HEK293 (cell line): ENCODE data around the gene TJP3.
A peak's percentile ranks its signal among the peaks of the same experiment; 100 is the strongest.

Source experiments
- CTCF ChIA-PET: fragments of 350-600 bp; formaldehyde crosslinking; extraction: SDS; loops from one replicate; lab custom pipeline; 2021; ENCODE audit warnings: antibody characterized with exemption; lab: Yijun Ruan, JAX
- POLR2A ChIA-PET: fragments of 300-600 bp; formaldehyde crosslinking; extraction: SDS; loops from one replicate; lab custom pipeline; 2020; ENCODE audit warnings: antibody characterized with exemption, inconsistent platforms; lab: Yijun Ruan, JAX
- H3K27ac ChIP-seq: fragments of 200-500 bp; sonication (Bioruptor generic); 2 replicates; pipeline ENCODE4 v1.5.1; 2014; ENCODE audit warnings: low read depth, low read length, control low read depth, inconsistent platforms; ENCODE audit errors: extremely low read depth
- H3K36me3 ChIP-seq, 2 experiments: fragments of 200-500 bp in 1 of 2; sonication (Bioruptor generic) in 1 of 2; 1 replicate in 1 of 2; 2 replicates in 1 of 2; pipeline ENCODE4 v1.5.1; 2014 to 2017; ENCODE audit warnings: inconsistent platforms in 2 of 2, low read length in 2 of 2; ENCODE audit not compliant: control insufficient read depth in 2 of 2, insufficient read depth in 1 of 2
- H3K4me1 ChIP-seq: fragments of 200-500 bp; sonication (Bioruptor generic); 2 replicates; pipeline ENCODE4 v1.5.1; 2014; ENCODE audit warnings: mild to moderate bottlenecking, low read length, inconsistent platforms; ENCODE audit not compliant: control insufficient read depth, insufficient read depth
- H3K4me3 ChIP-seq: 2 replicates; pipeline ENCODE4 v1.5.1; 2011; ENCODE audit warnings: low read depth, mild to moderate bottlenecking, control low read depth, low read length, moderate library complexity
- H3K9me3 ChIP-seq: fragments of 200-500 bp; sonication (Bioruptor generic); 2 replicates; pipeline ENCODE4 v1.5.1; 2014; ENCODE audit warnings: low read depth, low read length, inconsistent platforms; ENCODE audit not compliant: control insufficient read depth, insufficient read depth
- KLF1 ChIP-seq: fragments of 450-650 bp; formaldehyde crosslinking; IDR thresholded peaks from 2 replicates; pipeline ENCODE4 v1.5.1; 2016; ENCODE audit warnings: missing biosample characterization, missing genetic modification characterization
- MYNN ChIP-seq: fragments of 450-650 bp; formaldehyde crosslinking; IDR thresholded peaks from 2 replicates; pipeline ENCODE4 v1.5.1; 2016; ENCODE audit warnings: missing biosample characterization, missing genetic modification characterization, borderline replicate concordance
- SP3 ChIP-seq: fragments of 450-650 bp; formaldehyde crosslinking; IDR thresholded peaks from 2 replicates; pipeline ENCODE4 v1.5.1; 2016; ENCODE audit warnings: missing biosample characterization, missing genetic modification characterization
- ZBTB21 ChIP-seq: fragments of 450-650 bp; formaldehyde crosslinking; IDR thresholded peaks from 2 replicates; pipeline ENCODE4 v1.5.1; 2017; ENCODE audit warnings: missing biosample characterization, missing genetic modification characterization
- ZFP3 ChIP-seq: fragments of 450-650 bp; formaldehyde crosslinking; IDR thresholded peaks from 2 replicates; pipeline ENCODE4 v1.5.1; 2016; ENCODE audit warnings: low read depth, missing biosample characterization, missing genetic modification characterization
- ZFP69B ChIP-seq: fragments of 450-650 bp; formaldehyde crosslinking; IDR thresholded peaks from 2 replicates; pipeline ENCODE4 v1.5.1; 2016; ENCODE audit warnings: missing biosample characterization, missing genetic modification characterization
- ZNF121 ChIP-seq: fragments of 450-650 bp; formaldehyde crosslinking; IDR thresholded peaks from 2 replicates; pipeline ENCODE4 v1.5.1; 2016; ENCODE audit warnings: missing biosample characterization, missing genetic modification characterization
- ZNF2 ChIP-seq: fragments of 450-650 bp; formaldehyde crosslinking; IDR thresholded peaks from 2 replicates; pipeline ENCODE4 v1.5.1; 2016; ENCODE audit warnings: missing biosample characterization, missing genetic modification characterization
- ZNF211 ChIP-seq: fragments of 450-650 bp; formaldehyde crosslinking; IDR thresholded peaks from 2 replicates; pipeline ENCODE4 v1.5.1; 2016; ENCODE audit warnings: low read depth, missing biosample characterization, missing genetic modification characterization
- ZNF324 ChIP-seq: fragments of 450-650 bp; formaldehyde crosslinking; IDR thresholded peaks from 2 replicates; pipeline ENCODE4 v1.5.1; 2016; ENCODE audit warnings: missing biosample characterization, missing genetic modification characterization
- ZNF366 ChIP-seq: fragments of 450-650 bp; formaldehyde crosslinking; conservative IDR thresholded peaks from 2 replicates; pipeline ENCODE4 v1.5.1; 2016; ENCODE audit warnings: missing biosample characterization, missing genetic modification characterization
- ZNF473 ChIP-seq: fragments of 450-650 bp; formaldehyde crosslinking; IDR thresholded peaks from 2 replicates; pipeline ENCODE4 v1.5.1; 2017; ENCODE audit warnings: missing biosample characterization, missing genetic modification characterization
- ZNF529 ChIP-seq: fragments of 450-650 bp; formaldehyde crosslinking; IDR thresholded peaks from 2 replicates; pipeline ENCODE4 v1.5.1; 2017; ENCODE audit warnings: missing genetic modification characterization, missing biosample characterization; ENCODE audit not compliant: insufficient replicate concordance
- ZNF530 ChIP-seq: fragments of 450-650 bp; formaldehyde crosslinking; IDR thresholded peaks from 2 replicates; pipeline ENCODE4 v1.5.1; 2016; ENCODE audit warnings: low read depth, missing biosample characterization, missing genetic modification characterization
- ZNF585B ChIP-seq: fragments of 450-650 bp; formaldehyde crosslinking; IDR thresholded peaks from 2 replicates; pipeline ENCODE4 v1.5.1; 2016; ENCODE audit warnings: missing biosample characterization, missing genetic modification characterization
- ZNF626 ChIP-seq: fragments of 450-650 bp; sonication (Bioruptor Pico); formaldehyde crosslinking; IDR thresholded peaks from 2 replicates; pipeline ENCODE4 v1.5.1; 2018; ENCODE audit warnings: missing biosample characterization, missing genetic modification characterization, inconsistent platforms
- ZNF629 ChIP-seq: fragments of 450-650 bp; formaldehyde crosslinking; IDR thresholded peaks from 2 replicates; pipeline ENCODE4 v1.5.1; 2017; ENCODE audit warnings: missing biosample characterization, missing genetic modification characterization
- ZNF768 ChIP-seq: fragments of 450-650 bp; formaldehyde crosslinking; IDR thresholded peaks from 2 replicates; pipeline ENCODE4 v1.5.1; 2018; ENCODE audit warnings: missing biosample characterization, mild to moderate bottlenecking, missing genetic modification characterization
- ZXDB ChIP-seq: fragments of 450-650 bp; formaldehyde crosslinking; IDR thresholded peaks from 2 replicates; pipeline ENCODE4 v1.5.1; 2016; ENCODE audit warnings: missing biosample characterization, missing genetic modification characterization
- TF ChIP-seq, protein P1 (sequence below): fragments of 450-650 bp; formaldehyde crosslinking; IDR thresholded peaks from 2 replicates; pipeline ENCODE4 v1.5.1; 2016; ENCODE audit warnings: missing biosample characterization, missing genetic modification characterization
- TF ChIP-seq, protein P2 (sequence below): fragments of 450-650 bp; formaldehyde crosslinking; IDR thresholded peaks from 2 replicates; pipeline ENCODE4 v1.5.1; 2016; ENCODE audit warnings: missing biosample characterization, missing genetic modification characterization
- TF ChIP-seq, protein P3 (sequence below): fragments of 450-650 bp; formaldehyde crosslinking; IDR thresholded peaks from 2 replicates; pipeline ENCODE4 v1.5.1; 2016; ENCODE audit warnings: missing biosample characterization, missing genetic modification characterization
- TF ChIP-seq, protein P4 (sequence below): fragments of 450-650 bp; formaldehyde crosslinking; IDR thresholded peaks from 2 replicates; pipeline ENCODE4 v1.5.1; 2016; ENCODE audit warnings: missing biosample characterization, missing genetic modification characterization
- TF ChIP-seq, protein P5 (sequence below): fragments of 450-650 bp; formaldehyde crosslinking; IDR thresholded peaks from 2 replicates; pipeline ENCODE4 v1.5.1; 2016; ENCODE audit warnings: missing biosample characterization, missing genetic modification characterization

TJP3 gene

DNA sequence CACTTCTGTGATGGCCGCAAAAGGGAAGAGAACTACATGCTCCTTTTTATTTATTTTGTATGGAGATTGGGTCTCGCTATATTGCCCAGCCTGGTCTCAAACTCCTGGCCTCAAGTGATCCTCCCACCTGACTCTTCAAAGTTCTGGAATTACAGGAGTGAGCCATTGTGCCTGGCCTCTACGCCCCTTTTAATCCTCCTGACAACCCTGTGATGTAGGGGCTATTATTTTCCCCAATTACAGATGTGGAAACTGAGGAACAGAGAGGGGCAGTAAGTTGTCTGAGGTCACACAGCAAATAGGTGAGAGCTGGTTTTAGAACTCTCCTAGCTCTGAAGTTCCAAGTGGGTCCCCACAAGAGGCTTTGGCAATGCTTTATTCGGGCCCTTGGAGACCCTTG is 11.7 kb downstream of the TJP3 start:
- TF ChIP-seq ZXDB (tag by site-specific recombination) = no peak
- TF ChIP-seq, protein P1, sequence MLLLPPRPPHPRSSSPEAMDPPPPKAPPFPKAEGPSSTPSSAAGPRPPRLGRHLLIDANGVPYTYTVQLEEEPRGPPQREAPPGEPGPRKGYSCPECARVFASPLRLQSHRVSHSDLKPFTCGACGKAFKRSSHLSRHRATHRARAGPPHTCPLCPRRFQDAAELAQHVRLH (tag by site-specific recombination) = 0 out of 2 replicates have a peak, but pooled peaks have one; percentile 21
- TF ChIP-seq ZNF768 (tag by site-specific recombination) = peak; percentile 92
- TF ChIP-seq ZNF121 = peak; percentile 76; the same call in 1 of the 2 replicates
- TF ChIP-seq SP3 (tag by site-specific recombination) = no peak
- TF ChIP-seq ZNF629 (tag by site-specific recombination) = no peak
- TF ChIP-seq ZNF626 = no peak
- no peak for TF ChIP-seq MYNN (tag by site-specific recombination)
- ChIA-PET POLR2A (no interaction called here), CTCF (interaction anchor here (0.7 to 2.2 kb wide), 6 partner anchors 11 to 59 kb away, joined by 3 to 10 read pairs (median 5); partner anchors contain the start of gene MRPL54)
- Histone ChIP-seq H3K4me1 (no peaks in the 10 kb centered on the region), H3K36me3 (no peaks in the 10 kb centered on the region), H3K4me3 (no peak overlapping the region), H3K9me3 (no peaks in the 10 kb centered on the region), H3K27ac (no peak overlapping the region)

DNA sequence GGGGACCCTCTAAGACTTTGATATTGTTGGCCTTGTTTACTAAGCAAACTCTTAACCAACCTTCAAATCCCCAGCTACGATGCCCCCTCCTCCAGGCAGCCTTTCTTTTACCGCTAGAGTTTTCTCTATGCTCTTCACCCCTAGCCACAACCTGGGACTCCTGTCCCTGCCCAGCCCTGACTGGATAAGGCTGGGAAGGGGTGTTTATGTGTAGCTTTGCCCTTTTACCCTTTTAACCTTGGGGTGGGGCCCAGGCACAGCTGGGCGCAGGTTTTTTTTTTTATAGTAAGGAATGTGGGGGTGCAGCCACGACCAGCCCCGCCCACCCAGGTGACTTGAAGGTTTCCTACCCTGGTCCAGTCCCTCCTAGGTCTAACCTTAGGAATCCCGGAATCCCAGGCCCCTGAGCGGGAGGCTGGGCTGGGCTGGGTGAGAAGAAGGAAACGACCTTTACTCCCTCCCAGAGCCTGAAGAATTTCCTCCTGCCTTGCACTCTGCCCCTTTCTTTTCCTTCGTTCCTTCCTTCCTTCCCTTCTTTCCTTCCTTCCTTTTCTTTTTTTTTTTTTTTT is 12.2 kb downstream of the TJP3 start:
- TF ChIP-seq ZFP3 (tag by site-specific recombination) = peak; percentile 90
- TF ChIP-seq, protein P2, sequence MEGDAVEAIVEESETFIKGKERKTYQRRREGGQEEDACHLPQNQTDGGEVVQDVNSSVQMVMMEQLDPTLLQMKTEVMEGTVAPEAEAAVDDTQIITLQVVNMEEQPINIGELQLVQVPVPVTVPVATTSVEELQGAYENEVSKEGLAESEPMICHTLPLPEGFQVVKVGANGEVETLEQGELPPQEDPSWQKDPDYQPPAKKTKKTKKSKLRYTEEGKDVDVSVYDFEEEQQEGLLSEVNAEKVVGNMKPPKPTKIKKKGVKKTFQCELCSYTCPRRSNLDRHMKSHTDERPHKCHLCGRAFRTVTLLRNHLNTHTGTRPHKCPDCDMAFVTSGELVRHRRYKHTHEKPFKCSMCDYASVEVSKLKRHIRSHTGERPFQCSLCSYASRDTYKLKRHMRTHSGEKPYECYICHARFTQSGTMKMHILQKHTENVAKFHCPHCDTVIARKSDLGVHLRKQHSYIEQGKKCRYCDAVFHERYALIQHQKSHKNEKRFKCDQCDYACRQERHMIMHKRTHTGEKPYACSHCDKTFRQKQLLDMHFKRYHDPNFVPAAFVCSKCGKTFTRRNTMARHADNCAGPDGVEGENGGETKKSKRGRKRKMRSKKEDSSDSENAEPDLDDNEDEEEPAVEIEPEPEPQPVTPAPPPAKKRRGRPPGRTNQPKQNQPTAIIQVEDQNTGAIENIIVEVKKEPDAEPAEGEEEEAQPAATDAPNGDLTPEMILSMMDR (tag by site-specific recombination) = no peak
- no peak for TF ChIP-seq ZNF211
- no peak for TF ChIP-seq ZNF585B (tag by site-specific recombination)
- TF ChIP-seq ZNF473 (tag by site-specific recombination) = no peak
- no peak for TF ChIP-seq ZNF529
- TF ChIP-seq ZNF324 = no peak
- no peak for TF ChIP-seq ZNF530 (tag by site-specific recombination)
- TF ChIP-seq ZFP69B (tag by site-specific recombination) = 0 out of 2 replicates have a peak, but pooled peaks have one; percentile 20
- TF ChIP-seq, protein P3, sequence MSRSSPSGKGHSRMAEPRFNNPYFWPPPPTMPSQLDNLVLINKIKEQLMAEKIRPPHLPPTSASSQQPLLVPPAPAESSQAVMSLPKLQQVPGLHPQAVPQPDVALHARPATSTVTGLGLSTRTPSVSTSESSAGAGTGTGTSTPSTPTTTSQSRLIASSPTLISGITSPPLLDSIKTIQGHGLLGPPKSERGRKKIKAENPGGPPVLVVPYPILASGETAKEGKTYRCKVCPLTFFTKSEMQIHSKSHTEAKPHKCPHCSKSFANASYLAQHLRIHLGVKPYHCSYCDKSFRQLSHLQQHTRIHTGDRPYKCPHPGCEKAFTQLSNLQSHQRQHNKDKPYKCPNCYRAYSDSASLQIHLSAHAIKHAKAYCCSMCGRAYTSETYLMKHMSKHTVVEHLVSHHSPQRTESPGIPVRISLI (tag by site-specific recombination) = no peak
- TF ChIP-seq ZNF366 (tag by site-specific recombination) = peak; percentile 66
- TF ChIP-seq ZNF2 (tag by site-specific recombination) = no peak
- TF ChIP-seq, protein P4, sequence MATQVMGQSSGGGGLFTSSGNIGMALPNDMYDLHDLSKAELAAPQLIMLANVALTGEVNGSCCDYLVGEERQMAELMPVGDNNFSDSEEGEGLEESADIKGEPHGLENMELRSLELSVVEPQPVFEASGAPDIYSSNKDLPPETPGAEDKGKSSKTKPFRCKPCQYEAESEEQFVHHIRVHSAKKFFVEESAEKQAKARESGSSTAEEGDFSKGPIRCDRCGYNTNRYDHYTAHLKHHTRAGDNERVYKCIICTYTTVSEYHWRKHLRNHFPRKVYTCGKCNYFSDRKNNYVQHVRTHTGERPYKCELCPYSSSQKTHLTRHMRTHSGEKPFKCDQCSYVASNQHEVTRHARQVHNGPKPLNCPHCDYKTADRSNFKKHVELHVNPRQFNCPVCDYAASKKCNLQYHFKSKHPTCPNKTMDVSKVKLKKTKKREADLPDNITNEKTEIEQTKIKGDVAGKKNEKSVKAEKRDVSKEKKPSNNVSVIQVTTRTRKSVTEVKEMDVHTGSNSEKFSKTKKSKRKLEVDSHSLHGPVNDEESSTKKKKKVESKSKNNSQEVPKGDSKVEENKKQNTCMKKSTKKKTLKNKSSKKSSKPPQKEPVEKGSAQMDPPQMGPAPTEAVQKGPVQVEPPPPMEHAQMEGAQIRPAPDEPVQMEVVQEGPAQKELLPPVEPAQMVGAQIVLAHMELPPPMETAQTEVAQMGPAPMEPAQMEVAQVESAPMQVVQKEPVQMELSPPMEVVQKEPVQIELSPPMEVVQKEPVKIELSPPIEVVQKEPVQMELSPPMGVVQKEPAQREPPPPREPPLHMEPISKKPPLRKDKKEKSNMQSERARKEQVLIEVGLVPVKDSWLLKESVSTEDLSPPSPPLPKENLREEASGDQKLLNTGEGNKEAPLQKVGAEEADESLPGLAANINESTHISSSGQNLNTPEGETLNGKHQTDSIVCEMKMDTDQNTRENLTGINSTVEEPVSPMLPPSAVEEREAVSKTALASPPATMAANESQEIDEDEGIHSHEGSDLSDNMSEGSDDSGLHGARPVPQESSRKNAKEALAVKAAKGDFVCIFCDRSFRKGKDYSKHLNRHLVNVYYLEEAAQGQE (tag by site-specific recombination) = no peak
- TF ChIP-seq, protein P5, sequence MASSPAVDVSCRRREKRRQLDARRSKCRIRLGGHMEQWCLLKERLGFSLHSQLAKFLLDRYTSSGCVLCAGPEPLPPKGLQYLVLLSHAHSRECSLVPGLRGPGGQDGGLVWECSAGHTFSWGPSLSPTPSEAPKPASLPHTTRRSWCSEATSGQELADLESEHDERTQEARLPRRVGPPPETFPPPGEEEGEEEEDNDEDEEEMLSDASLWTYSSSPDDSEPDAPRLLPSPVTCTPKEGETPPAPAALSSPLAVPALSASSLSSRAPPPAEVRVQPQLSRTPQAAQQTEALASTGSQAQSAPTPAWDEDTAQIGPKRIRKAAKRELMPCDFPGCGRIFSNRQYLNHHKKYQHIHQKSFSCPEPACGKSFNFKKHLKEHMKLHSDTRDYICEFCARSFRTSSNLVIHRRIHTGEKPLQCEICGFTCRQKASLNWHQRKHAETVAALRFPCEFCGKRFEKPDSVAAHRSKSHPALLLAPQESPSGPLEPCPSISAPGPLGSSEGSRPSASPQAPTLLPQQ = peak; percentile 51
- no peak for TF ChIP-seq ZBTB21 (tag by site-specific recombination)
- no peak for TF ChIP-seq KLF1 (tag by site-specific recombination)
- TF ChIP-seq, all 188 proteins: peak for 4
- H3K9me3 ChIP-seq = no peaks in the 10 kb centered on the region
- H3K4me3 ChIP-seq = no peak overlapping the region
- H3K36me3 ChIP-seq = no peaks in the 10 kb centered on the region
- H3K4me1 ChIP-seq = no peaks in the 10 kb centered on the region
- ChIA-PET CTCF (interaction anchor here (0.6 to 2.2 kb wide), 6 partner anchors 11 to 238 kb away, joined by 3 to 10 read pairs (median 5); partner anchors contain the start of gene MRPL54), POLR2A (no interaction called here)
- H3K27ac ChIP-seq = no peak overlapping the region
